NCI-H2227 treated with DMSO at 0.1 percent for 48 hours (cell line): Measurements from ENCODE around the gene USP34.
A peak's percentile ranks its signal among the peaks of the same experiment; 100 is the strongest.
"Not testable (repeated sequence)": the region's sequence is repeated elsewhere in the genome, so short reads cannot be mapped to it uniquely, and the experiment has no call there.

Experiments used
- DNase-seq: peaks from one replicate; lab custom pipeline; 2025; lab: John Stamatoyannopoulos, UW

USP34 gene, protein sequence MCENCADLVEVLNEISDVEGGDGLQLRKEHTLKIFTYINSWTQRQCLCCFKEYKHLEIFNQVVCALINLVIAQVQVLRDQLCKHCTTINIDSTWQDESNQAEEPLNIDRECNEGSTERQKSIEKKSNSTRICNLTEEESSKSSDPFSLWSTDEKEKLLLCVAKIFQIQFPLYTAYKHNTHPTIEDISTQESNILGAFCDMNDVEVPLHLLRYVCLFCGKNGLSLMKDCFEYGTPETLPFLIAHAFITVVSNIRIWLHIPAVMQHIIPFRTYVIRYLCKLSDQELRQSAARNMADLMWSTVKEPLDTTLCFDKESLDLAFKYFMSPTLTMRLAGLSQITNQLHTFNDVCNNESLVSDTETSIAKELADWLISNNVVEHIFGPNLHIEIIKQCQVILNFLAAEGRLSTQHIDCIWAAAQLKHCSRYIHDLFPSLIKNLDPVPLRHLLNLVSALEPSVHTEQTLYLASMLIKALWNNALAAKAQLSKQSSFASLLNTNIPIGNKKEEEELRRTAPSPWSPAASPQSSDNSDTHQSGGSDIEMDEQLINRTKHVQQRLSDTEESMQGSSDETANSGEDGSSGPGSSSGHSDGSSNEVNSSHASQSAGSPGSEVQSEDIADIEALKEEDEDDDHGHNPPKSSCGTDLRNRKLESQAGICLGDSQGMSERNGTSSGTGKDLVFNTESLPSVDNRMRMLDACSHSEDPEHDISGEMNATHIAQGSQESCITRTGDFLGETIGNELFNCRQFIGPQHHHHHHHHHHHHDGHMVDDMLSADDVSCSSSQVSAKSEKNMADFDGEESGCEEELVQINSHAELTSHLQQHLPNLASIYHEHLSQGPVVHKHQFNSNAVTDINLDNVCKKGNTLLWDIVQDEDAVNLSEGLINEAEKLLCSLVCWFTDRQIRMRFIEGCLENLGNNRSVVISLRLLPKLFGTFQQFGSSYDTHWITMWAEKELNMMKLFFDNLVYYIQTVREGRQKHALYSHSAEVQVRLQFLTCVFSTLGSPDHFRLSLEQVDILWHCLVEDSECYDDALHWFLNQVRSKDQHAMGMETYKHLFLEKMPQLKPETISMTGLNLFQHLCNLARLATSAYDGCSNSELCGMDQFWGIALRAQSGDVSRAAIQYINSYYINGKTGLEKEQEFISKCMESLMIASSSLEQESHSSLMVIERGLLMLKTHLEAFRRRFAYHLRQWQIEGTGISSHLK (N-terminal part only)

DNA sequence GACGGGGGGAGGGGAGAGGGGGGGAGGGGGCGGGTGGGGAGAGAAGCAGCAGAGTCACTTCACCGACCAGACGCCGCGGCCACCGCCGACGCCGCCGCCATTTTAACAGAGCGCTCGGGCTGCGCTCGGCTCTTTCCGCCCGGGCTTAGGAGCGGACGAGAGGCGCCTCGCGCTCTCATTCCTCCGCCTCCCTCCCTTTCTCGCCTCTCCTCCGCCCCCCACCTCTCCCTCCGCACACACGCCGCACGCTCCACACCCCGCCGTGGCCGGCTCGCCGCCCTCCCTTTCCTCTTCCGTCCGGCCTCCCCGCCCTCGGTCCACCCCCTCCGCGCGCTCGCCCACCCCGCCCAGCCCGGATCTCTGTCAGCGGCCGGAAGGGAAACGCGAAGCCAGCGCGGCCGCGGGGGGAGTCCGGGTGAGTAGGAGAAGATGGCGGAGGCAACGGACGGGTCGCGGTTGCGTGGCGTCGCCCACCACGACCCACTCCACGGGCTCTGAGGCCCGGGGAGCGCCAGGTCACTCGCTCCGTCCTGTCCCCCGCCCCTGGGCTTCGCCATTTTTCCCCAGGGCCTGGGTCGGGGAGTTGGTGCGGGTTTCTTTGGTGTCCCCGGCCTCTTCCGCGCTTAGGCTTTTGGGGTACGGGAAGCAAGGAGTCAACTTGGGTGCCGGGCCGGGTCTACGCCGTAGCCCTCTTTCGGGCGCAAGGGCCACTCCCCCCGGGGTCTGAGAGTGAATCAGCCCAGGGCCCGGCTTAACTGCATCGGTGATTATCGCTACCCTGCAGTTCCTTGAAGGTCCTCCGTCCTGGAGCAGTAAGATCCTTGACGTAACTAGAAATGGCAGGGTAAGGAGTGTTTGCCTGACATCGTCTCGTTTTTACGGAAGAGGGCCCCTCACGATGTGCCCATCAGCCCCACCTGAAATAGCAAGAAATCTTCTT is at the start of gene USP34:
USP34 (minus strand) TSS at position 123 of the 940 bp plus-strand sequence. CDS start 395 bp downstream, outside the sequence.
- peak; percentile 96 for DNase-seq

DNA sequence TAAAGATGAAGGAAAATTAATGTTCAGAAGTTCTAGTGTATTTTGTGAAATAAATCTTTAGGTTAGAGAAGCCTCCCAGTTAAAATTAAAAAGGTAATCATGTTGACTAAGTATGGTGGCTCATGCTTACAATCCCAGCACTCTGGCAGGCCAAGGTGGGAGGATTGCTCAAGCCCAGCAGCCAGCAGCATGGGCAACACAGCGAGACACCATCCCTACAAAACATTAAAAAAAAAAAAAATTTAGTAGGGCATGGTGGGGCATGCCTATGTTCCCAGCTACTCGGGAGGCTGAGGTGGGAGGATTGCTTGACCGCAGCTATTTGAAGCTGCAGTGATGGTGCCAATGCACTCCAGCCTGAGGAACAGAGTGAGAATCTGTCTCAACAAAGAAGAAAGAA is 49.4 kb upstream of the USP34 start:
- no peak for DNase-seq

DNA sequence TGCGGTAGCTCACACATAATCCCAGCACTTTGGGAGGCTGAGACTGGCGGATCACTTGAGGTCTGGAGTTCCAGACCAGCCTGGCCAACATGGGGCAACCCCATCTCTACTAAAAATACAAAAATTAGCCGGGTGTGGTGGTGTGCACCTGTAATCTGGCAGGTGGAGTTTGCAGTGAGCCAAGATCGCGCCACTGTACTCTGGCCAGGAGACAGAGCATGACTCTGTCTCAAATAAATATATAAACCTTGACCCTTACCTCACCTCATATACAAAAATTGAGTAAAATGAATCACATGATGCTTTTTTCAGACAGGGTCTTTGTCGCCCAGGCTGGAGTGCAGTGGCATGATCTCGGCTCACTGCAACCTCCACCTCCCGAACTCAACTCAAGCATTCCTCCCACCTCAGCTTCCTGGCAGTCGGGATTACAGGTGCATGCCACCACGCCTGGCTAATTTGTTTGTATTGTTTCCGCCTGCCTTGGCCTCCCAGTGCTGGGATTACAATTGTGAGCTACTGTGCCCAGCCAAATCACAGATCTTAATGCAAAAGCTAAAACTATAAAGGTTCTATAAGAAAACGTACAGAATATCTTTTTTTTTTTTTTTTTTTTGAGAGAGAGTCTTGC is 42.0 kb upstream of the USP34 start:
- DNase-seq, result no peak

DNA sequence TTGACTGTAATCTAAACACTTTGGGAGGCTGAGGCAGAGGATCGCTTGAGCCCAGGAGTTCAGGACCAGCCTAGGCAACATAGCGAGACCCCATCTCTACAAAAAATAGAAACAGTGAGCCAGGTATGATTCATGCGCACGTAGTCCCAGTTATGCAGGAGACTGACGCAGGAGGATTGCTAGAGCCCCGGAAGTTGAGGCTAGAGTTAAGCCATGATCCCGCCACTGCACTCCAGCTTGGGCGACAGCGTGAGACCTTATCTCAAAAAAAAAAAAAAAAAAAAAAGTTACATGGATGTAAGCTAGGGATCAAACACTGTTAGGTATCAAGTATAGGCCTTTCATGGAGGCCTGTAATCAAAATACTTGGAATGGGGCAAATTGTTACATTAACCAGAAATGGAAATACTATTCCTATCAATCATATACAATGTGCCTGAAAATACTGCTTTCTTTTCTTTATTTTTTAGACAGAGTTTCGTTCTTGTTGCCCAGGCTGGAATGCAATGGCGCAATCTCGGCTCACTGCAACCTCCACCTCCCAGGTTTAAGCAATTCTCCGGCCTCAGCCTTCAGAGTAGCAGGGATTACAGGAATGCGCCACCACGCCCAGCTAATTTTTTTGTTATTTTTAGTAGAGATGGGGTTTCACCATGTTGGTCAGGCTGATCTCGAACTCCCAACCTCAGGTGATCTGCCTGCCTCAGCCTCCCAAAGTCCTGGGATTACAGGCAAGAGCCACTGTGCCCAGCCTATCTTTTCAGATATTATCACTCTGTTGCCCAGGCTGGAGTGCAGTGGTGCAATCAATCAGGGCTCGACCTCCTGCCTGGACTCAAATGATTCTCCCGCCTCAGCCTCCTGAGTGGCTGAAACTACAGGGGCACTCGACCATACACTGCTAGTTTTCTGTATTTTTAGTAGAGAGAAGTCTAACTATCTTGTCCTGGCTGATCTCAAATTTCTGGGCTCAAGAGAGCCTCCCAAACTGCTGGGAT is 40.1 kb upstream of the USP34 start:
- no peak for DNase-seq

DNA sequence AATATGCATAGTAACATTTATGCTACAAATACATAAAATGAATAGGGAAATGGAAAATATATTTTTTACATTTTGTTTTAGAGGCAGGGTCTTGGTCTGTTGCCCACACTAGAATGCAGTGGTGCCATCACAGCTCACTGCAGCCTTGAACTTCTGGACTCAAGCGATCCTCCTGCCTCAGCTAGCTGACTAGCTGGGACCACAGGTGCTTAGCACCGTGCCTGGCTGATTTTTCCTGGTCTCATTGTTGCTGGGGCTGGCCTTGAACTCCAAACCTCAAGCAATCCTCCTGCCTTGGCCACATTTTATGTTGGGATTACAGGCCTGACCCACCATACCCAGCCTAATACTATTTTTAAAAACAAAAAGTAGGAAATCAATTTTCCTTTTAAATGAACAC is 34.1 kb upstream of the USP34 start:
- no peak for DNase-seq

DNA sequence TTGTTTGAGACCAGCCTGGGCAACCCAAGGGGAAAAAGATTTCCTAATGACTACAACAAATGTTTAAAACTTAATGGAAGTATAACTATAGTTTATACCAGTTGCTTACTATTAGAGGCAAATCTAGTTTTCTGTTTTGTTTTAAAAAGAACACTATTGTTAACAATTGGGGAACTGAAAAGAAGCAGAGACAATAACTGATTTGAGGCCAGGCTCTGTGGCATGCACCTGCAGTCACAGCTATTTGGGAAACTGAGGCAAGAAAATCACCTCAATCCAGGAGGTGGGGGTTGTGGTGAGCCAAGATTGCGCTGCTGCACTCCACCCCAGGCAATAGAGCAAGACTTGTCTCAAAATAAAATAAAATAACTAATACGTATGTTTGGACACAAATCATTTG is 28.2 kb upstream of the USP34 start:
- DNase-seq, result no peak

DNA sequence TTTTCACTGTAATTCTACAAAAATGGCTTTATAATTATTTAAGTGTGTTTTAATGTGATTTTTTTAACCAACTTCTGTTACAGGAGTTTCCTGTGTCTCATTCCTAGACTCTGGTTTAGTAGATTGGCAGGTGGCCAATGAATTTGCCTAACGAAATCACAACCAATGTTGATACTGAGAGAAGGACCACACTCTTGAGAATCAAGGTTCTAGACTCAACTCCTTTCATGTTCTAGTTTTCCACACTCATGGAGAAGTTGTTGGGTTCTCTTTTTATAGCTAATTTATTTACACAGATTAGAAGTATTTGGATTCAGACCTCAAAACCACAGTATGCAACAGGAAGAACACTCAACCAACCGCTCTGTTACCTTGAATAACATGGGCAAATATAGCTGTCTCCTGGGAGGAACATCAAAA is 22.6 kb upstream of the USP34 start:
- no peak for DNase-seq

DNA sequence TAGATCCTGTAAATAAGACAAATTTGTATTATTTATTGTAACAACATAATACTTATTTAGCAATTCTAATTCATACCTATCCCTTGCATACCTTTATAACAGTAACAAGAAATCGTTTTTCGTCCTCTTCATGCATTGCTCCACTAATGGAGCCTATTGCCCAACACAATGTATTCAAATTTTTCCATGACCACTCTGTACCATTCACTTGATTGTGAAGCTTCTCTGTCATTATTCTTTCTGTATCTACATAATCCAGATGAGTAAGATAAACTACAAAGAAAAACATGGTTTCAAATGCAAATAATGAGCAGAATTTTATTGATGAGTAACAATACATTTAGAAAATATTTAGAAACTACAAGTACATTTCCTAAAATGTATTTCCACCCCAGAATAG is 21.6 kb upstream of the USP34 start:
- no peak for DNase-seq

DNA sequence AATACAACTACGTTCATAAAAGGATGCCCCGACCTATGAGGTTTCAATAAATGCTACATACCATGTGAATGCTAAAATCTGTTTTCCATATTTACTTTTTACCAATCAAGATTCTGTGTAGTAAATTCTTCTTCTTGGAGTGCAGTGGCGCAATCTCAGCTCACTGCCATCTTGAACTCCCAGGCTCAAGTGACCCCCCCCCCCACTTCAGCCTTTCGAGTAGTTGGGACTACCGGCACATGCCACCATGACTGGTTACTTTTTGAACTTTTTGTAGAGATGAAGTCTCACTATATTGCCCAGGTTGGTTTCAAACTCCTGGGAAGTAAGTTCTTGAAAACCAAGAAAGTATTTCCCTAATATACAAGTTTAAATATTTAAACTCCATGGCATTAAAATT is 14.4 kb upstream of the USP34 start:
- no peak for DNase-seq

DNA sequence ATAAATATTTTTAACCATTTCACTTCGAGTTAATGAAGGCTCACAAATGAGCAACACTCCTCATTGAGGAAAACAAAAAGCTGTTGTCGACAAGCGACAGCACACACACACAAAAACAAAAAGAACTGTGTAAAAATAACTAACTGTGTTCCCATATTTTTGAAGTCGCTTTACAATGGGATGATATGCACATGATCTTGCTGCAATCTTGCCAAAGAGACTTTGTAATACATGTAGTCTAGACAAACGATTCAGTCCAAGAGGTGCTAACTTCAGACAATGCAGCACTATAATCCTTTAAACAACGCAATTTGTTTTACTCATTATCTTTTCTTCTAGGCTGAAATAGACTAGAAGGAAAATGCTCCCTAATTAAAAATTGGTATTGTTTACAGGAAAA is 7.2 kb upstream of the USP34 start:
- DNase-seq, result no peak

DNA sequence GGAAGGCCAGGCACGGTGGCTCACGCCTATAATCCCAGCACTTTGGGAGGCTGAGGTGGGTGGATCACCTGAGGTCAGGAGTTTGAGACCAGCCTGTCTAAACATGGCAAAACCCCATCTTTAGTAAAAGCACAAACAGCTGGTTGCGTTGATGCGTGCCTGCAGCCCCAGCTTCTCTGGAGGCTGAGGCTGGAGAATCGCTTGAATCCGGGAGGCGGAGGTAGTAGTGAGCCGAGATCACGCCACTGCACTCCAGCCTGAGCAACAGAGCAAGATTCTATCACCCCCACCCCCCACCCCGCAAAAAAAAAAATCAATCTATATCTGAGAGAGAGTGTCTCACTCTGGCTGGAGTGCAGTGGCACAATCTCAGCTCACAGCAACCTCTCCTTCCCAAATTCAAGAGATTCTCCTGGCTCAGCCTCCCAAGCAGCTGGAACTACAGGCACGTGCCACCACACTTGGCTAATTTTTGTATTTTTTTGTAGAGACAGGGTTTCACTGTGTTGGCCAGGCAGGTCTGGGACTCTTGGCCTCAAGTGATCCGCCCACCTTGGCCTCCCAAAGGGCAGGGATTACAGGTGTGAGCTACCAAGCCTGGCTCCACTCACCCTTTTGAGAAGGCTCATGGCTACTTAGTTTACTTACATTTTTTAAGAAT is 6.2 kb upstream of the USP34 start:
- DNase-seq, result not testable (repeated sequence)

DNA sequence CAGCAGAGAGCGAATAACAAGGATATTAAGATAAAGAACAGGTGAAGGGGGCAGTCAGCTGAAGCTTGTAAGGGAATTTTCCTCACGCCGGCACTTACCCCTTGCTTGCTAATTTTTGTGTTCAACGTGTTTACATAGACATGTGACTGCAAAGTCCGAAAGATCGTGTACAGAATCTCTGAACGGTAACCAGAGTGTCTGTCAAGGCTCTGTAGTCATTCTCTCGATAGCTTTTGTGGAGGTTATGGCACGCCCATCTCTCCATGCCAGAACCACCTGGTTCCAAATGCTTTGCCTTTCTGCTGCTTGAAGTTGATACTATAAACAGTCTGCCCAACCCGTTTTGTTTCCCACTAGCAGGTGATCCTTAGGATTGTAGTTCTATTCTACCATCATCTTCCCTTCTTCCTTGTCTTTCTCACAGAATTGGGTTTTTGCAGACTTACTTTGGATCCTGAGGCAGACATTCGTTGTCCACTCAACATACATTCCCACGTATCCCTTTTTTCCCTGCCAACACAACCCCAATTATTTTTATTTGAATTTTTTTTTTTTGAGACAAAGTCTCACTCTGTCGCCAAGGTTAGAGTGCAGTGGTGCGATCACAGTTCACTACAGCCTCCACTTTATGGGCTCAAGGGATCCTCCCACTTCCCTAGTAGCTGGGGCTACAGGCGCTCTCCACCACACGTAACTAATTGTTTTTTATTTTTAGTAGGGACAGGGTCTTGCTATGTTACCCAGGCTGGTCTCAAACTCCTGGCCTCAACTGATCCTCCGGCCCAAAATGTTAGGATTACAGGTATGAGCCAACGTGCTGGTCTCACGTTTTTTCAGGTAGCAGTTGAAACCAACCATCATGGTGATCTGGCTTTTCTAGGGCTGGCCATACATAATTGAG is 1.3 kb upstream of the USP34 start:
- DNase-seq, result peak; percentile 21

DNA sequence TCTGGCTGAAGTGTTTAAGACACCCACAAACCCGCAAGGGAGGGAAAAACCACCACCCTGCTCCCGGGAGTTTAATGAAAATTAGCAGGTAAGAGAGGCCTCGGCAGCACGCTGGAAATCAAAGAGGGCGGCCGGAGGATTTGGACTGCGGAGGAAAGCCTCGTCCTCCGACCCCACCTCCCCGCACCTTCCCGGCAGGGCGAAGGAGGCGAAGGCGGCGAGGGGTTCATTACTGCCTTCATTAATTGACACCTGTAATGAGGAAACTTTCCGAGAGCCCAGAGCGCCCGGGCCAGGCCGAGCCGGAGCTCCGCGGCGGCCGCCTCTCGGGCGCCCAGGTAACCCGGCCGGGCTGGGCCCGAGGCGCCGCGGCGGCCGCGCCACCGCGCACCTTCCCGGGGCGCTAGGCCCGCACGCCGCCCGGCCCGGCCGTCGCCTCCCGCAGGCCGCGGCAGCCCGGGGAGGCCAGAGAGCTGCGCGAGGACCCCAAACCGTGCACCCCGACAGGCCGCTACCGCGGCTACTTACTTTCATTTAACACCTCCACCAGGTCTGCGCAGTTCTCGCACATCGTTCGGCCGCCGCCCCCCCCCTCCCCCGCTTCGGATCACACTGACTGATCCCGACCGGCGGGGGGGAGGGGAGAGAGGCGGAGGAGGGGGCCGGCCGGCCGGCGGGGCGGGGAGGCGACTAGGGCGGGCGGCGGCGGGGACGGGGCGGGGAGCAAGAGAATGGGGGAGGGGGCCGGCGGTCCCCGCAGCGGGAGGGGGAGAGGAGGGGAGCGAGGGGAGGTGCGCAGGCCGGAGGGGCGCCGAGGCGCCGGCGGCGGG is 550 bp downstream of the USP34 start:
- peak; percentile 96 for DNase-seq

DNA sequence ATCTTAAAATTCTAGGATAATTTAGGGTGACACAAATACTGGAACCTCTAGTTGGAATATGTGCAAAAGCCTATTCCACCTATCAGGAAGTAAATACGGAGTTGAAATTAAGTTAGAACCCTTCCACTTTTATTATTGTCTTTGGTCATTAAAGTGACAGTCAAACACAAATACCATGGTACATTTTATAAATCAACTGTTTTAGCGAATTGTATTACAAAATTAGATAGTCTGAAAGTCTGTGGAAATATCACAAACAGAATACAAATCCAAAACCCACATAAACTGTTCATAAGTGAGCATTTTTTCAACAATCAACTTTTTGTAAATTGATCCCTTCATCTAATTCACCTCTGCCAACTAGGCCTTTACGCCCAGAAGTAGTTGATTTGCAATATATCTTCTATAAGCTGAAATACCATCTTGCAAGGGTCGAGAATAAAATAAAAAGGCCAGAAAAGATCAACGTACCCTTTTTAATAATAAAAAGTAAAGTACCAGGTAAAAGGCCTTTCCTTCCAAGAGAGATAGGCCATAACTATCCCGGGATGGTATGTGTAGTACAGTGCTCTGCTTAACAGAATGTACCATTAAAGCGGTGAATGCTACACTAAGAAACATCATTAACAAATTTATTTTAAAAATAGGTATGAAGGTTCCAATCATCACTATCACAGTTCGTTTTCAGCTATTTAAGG is 1.3 kb downstream of the USP34 start:
- DNase-seq, result no peak

DNA sequence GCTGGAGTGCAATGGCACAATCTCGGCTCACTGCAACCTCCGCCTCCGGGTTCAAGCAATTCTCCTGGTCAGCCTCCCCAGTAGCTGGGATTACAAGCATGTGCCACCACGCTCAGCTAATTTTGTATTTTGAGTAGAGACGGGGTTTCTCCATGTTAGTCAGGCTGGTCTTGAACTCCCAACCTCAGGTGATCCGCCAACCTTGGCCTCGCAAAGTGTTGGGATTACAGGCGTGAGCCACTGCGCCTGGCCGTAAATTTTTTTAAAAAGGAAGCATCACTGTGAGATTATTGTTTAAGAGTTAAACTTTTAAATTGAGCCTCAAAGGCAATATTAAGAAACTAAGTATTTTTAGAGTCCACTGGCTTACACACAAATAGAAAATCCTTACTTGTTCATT is 2.7 kb downstream of the USP34 start:
- DNase-seq, result not testable (repeated sequence)

DNA sequence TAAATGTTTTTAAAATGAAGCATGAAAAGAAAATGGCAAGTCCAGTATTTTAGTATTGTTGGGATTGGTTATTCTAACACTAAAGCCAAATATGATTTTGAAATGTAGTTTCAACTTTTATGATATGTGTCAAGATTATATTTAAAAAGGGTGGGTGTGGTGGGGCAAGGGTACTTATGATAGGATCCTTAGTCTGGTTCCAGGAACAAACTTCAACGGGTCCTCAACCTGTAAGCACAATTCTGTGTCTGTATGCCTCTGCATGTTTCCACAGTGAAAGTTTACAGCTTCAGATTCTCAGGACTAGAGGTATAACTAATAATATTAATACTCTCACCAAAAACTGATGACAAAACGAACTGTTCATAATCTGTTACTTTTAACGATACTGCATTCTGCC is 5.8 kb downstream of the USP34 start:
- no peak for DNase-seq
